ENCODE data around the gene PLAGL2.

DNA sequence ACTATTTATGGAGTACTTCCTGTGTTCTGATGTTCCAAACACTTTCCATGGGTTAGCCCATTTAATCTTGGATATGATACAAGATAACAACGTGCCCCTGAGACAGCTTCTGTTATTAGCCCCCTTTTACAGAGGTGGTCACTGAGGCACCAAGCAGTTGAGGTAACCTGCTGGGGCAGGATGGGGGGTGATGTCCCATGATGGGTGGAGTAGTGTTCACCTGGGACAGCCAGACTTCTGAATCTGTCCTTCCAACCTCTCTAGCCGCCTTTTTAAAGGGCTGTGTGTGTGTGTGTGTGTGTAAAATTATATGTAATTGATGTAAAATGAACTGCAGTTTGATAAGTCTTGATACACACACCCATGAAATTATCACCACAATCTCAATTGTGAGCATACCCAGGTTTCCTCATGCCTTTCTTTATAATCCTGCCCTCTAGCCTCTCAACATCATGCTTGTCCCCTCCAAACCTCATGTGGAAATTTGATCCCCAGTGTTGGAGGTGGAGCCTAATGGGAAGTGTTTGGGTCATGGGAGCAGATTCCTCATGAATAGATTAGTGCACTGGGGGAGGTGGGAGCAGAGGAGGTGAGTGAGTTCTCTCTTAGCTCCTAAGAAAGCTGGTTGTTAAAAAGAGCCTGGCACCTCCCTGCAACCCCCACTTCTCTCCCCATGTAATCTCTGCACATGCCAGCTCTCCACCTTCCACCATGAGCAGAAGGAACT lies 39.2 kb downstream of the PLAGL2 start:
- TF ChIP-seq, protein P1, sequence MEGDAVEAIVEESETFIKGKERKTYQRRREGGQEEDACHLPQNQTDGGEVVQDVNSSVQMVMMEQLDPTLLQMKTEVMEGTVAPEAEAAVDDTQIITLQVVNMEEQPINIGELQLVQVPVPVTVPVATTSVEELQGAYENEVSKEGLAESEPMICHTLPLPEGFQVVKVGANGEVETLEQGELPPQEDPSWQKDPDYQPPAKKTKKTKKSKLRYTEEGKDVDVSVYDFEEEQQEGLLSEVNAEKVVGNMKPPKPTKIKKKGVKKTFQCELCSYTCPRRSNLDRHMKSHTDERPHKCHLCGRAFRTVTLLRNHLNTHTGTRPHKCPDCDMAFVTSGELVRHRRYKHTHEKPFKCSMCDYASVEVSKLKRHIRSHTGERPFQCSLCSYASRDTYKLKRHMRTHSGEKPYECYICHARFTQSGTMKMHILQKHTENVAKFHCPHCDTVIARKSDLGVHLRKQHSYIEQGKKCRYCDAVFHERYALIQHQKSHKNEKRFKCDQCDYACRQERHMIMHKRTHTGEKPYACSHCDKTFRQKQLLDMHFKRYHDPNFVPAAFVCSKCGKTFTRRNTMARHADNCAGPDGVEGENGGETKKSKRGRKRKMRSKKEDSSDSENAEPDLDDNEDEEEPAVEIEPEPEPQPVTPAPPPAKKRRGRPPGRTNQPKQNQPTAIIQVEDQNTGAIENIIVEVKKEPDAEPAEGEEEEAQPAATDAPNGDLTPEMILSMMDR (conservative IDR thresholded peaks at IDR 0.05; ENCODE audit: low read depth, low read length) = no peak
- TF ChIP-seq SMC3 (IDR thresholded peaks at IDR 0.05; ENCODE audit: low read depth, low read length) = no peak
- no peak for TF ChIP-seq POLR2A (IDR thresholded peaks at IDR 0.05; ENCODE audit: low read depth, low read length)
- no peak for TF ChIP-seq BHLHE40 (IDR thresholded peaks at IDR 0.05; ENCODE audit: low read depth, low read length)
- TF ChIP-seq CEBPB (IDR thresholded peaks at IDR 0.05; ENCODE audit: low read depth, low read length) = no peak
- no peak for TF ChIP-seq RAD21 (IDR thresholded peaks at IDR 0.05; ENCODE audit: low read length)
- TF ChIP-seq, protein P2, sequence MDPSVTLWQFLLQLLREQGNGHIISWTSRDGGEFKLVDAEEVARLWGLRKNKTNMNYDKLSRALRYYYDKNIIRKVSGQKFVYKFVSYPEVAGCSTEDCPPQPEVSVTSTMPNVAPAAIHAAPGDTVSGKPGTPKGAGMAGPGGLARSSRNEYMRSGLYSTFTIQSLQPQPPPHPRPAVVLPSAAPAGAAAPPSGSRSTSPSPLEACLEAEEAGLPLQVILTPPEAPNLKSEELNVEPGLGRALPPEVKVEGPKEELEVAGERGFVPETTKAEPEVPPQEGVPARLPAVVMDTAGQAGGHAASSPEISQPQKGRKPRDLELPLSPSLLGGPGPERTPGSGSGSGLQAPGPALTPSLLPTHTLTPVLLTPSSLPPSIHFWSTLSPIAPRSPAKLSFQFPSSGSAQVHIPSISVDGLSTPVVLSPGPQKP (IDR thresholded peaks at IDR 0.05; ENCODE audit: borderline replicate concordance, low read depth, low read length) = no peak
- TF ChIP-seq, protein P3, sequence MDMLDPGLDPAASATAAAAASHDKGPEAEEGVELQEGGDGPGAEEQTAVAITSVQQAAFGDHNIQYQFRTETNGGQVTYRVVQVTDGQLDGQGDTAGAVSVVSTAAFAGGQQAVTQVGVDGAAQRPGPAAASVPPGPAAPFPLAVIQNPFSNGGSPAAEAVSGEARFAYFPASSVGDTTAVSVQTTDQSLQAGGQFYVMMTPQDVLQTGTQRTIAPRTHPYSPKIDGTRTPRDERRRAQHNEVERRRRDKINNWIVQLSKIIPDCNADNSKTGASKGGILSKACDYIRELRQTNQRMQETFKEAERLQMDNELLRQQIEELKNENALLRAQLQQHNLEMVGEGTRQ (IDR thresholded peaks at IDR 0.05; ENCODE audit: low read depth, low read length) = no peak
- TF ChIP-seq NFE2L2 (IDR thresholded peaks at IDR 0.05; ENCODE audit: low read depth, low read length) = no peak
- no peak for TF ChIP-seq FOS (IDR thresholded peaks at IDR 0.05; ENCODE audit: low read depth, low read length)
- no peak for TF ChIP-seq RFX5 (IDR thresholded peaks at IDR 0.05; ENCODE audit: low read depth, low read length)
- no peak for TF ChIP-seq MAFK (IDR thresholded peaks at IDR 0.05; ENCODE audit: low read depth, low read length)
- no peak for TF ChIP-seq RCOR1 (IDR thresholded peaks at IDR 0.05; ENCODE audit: insufficient replicate concordance, low read length)
- TF ChIP-seq MXI1 (IDR thresholded peaks at IDR 0.05; ENCODE audit: borderline replicate concordance, low read depth, low read length) = no peak

All from IMR-90 (cell line).